ENCODE data around the gene BCAP31. TPM values are rescaled to one million over a fixed set of nuclear protein-coding genes. Genes with fewer than 3 reads are reported as not detected.
"Not testable (repeated sequence)": the region's sequence is repeated elsewhere in the genome, so short reads cannot be mapped to it uniquely, and the experiment has no call there.

The BCAP31 gene
- total RNA-seq, 1 experiment from 2014 or later, result 384 TPM

DNA sequence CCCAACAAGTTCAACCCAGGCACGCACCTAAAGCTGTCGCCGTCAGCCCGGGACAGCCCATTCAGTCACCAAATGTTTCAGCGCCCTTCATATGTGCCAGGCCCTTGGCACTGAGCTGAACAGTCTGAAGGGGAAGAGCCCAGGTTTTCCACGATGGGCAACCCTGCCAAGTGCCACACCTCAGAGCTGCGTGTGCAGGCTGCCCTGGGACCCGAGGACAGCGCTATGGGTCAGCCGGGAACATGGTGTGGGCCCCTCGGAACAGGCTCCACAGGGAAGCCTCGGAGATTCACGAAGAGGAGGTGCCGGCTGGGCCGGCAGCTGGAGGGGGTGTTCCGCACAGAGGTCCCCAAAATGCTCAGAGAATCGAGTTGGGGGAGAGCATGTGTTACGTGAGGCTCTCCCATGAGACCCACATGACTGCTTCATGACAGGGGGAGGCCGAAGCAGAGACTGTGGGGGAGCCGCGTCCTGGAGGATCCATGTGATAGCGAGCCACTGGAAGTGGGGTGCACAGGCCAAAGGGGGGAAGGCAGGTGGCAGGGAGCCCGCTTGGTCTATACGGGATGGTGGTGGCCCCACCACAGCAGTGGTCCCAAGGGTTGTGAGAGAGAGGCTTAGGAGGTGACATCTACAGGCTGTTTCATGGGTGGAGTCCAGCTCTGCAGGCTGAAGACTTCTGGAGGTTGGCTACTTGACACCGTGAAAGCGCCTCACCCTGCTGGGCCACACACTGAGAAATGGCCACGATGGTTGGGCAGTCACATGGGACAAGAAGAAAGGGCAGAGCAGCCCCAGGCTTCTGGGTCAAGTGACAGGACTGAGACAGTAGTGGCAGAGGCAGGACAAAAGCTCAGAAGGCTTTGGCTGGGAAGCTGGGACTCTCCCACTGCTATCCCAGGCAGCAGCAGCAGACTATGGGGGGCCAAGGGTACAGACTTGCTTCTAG, 14.2 kb downstream of the BCAP31 start:
- DNase-seq (ENCODE audit: low read depth), result no peak

GRCh38 chrX:153708415-153708814, 15.8 kb downstream of the BCAP31 start:
- DNase-seq (ENCODE audit: low read depth), result peak; percentile 91

DNA sequence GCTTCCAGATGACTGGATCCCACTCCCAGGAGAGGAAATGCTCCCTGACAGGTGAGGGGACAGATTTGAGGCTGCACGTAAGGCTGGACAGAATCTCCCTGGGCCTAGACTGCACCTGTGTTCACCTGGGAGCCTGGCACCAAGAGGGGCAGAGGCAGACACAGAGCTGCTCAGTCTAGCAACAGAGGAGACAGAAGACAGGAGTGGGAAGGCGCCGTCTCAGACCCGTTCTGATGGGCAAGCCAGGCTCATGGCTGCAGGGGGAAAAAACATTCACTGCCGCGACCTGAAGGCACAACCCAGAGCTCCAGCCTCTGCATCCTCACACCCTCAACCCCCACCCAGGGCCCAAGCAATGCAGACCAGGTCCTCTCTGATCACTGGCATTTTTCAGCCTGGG, 16.8 kb downstream of the BCAP31 start:
- DNase-seq (ENCODE audit: low read depth), result no peak

DNA sequence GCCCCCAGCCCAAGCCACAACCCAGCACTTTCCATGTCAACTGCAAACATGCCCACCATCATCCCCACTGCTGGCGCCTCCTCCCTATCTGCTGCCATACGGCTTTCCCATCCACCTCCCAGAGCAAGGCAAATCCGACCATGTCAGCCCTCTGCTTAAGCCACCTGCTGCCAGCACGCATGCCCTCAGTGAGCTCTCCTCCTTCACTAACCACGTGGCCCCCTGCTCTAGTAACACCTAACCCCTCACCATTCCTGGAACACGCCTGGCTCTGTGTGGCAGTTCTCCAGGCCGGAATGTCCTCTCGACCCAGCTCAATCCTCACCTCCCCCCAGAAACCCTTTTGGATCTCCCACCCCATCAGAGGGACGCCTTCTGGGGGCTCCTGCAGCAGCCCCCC, 17.4 kb downstream of the BCAP31 start:
- DNase-seq (ENCODE audit: low read depth), result no peak

DNA sequence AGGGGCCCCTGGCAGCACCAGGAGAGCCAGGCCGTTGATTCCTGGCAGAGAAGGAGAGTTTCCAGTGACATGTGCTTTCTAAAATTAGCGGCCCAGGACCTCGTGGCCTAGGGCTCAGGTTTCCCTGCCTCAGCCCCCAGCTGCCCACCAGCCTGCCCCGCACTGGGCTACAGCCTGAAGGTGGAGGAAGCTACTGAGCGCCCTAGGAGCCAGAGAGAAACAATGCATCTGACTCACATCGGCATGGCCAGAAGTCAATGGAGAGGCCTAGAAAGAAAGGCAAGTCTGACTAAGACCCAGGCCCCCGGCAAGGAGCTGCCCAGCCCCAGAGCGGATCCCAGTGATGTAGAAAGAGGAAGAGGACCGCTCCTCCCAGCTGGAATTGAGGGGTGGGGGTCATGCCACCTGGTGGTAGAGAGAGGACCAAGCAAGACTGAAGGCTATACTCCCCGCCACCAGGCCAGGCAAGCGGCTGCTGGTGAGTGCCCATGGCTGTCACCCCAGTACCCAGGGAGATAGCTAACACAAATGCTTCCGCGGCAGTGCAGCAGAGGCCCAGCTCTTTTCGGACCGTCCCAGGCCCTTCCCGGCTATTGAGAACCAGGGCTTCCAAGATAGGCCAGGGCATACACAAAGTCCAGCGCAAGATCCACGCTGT, 18.7 kb downstream of the BCAP31 start:
- not testable (repeated sequence) for DNase-seq (ENCODE audit: low read depth)

- not testable (repeated sequence) for DNase-seq (ENCODE audit: low read depth)
These were observed 19.4 kb downstream of the BCAP31 start for GRCh38 chrX:153704631-153705402.

DNA sequence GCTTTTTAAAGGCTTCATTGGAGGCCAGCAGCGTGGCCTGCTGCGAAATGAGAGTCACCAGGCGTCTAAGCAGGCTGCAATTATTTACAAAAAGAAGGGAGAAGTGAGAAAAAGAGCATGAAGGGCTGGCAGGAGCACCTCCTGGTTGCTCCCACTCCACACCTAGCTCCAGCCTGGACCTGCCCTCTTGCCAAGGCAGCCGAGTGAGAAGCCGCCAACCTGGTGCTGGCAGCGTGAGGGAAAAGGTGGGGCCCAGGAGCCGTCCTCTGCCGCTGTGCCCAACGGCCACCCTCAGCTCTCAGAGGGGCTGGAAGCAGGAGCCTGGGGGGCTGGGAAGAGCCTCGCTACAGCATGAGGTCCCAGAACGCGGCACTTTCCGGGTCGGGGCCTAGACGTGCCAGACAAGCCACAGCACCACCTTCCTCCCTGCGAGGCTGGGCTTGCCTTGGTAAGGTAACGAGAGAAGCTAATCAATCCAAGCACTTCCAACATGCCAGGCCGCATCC, 20.1 kb downstream of the BCAP31 start:
- DNase-seq (ENCODE audit: low read depth), result no peak

- peak; percentile 48 for DNase-seq (ENCODE audit: low read depth)
These were observed 21.2 kb downstream of the BCAP31 start for GRCh38 chrX:153703036-153703370.

- no peak for DNase-seq (ENCODE audit: low read depth)
These were observed 21.7 kb downstream of the BCAP31 start for GRCh38 chrX:153702336-153703035.

GRCh38 chrX:153701706-153702105, 22.5 kb downstream of the BCAP31 start:
- no peak for DNase-seq (ENCODE audit: low read depth)

DNA sequence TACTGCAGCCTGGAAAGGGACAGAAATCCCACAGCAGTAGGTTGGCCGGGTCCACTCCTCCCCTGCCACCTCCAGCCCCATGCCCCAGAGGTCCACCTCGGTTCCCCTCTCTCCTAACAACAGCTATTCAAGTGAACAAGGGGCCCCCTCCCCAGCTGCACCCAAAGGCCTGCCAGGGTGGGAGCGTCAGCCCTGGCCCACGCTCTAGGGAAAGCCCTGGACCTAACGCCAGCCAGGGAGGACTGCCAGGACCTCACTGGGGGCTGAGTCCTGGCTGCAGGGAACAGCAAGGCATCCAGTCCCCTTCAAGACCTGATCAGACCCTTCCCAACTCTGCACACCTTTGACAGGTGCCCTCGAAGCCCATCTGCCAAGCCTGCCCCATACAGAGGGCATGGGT, 23.2 kb downstream of the BCAP31 start:
- DNase-seq (ENCODE audit: low read depth), result no peak

- DNase-seq (ENCODE audit: low read depth), result no peak
These were observed 23.7 kb downstream of the BCAP31 start for GRCh38 chrX:153700376-153700945.

DNA sequence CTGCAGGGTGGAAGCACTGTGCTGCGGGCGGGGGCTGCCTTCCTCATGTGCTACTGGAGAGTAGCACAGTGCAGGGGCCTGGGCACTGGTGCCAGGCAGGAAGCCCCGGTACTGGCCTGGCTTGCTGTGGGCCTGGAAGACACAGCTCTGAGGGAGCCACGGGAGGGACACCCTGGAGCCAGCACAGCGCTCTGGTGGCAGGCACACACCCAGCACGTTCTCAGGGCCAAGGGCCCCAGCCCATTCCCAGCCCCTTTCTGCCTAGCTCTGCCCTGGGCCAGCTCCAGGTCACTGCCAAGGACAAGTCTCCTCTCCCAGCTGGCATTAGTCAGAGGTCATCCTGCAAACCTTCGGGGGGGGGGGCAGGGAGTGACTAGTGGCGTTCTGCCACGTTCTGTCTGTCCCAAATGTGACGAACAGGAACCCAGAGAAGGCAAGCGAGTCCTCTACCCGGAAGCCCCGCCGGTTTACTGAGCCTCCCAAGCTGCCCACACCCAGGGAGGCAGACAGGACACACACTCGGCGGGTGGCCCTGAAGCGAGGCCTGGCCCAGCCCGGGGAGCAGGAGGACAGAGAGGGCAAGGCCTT, 24.3 kb downstream of the BCAP31 start:
- not testable (repeated sequence) for DNase-seq (ENCODE audit: low read depth)

DNA sequence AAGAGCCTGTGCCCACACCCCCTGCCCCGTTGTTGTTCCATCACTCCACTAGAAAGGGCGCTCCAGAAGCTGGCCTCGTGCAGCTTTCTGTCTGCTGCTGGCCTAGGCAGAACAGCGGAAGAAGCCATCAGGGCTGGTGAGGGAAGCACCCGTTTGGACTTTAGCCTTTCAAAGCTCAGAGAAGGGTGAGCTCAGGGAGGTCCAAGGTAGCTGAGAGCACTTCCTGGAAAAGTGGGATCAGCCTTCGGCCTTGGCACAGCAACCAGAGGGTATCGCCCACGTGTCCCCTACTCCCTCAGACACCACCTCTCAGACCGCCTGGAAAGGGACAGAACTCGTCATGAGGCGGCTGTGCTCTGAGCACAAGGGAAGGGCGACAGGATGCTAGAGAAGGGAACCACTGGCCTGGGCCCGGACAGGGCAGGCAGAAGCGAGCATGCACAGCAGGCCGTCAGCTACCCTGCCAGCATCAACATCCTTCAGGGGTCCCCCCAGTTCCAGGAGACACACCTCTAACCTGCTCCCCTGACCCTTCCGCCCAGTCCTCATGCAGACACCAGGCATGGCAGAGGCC, 24.9 kb downstream of the BCAP31 start:
- not testable (repeated sequence) for DNase-seq (ENCODE audit: low read depth)

- no peak for DNase-seq (ENCODE audit: low read depth)
These were observed 26.0 kb downstream of the BCAP31 start for GRCh38 chrX:153697924-153698865.

DNA sequence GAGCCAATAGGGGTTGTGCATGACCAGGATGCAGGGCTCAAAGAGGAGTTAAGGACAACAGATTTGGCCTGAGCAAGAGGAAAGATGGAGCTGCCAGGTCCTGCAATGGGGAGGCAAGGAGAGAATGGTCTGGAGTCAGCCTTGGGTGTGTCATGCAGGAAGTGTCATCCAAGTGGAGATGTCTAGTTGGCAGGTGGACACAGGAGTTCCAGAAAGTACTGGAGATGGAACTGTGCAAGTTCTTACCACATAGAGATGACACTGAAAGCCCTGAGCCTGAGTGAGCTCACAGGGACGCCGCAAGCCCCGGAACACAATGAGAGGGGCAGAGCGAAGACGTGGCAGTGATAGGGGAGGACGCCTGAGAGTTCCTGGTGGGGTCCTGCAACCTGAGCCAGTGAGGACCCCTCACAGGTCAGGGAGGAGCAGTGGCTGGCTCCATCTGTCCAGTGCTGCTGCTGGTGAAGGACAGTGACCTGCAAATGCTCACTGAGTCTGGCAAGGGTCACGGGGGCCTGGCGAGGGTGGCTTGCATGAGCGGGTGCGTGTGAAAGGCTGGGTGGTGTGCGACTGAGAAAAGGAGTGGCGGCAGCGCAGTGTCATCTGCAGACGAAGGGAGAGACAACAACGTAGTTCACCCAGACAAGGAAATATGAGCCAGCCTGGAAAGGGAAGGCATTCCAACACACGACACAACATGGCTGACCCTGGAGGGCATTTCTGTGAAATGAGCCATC, 27.0 kb downstream of the BCAP31 start:
- not testable (repeated sequence) for DNase-seq (ENCODE audit: low read depth)

GRCh38 chrX:153696538-153696937, 27.6 kb downstream of the BCAP31 start:
- DNase-seq (ENCODE audit: low read depth), result not testable (repeated sequence)

DNA sequence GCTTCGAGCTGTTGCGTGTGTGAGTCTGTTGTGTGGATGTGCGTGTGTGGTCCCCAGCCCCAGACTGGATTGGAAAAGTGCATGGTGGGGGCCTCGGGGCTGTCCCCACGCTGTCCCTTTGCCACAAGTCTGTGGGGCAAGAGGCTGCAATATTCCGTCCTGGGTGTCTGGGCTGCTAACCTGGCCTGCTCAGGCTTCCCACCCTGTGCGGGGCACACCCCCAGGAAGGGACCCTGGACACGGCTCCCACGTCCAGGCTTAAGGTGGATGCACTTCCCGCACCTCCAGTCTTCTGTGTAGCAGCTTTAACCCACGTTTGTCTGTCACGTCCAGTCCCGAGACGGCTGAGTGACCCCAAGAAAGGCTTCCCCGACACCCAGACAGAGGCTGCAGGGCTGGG, 28.1 kb downstream of the BCAP31 start:
- DNase-seq (ENCODE audit: low read depth), result no peak
